C4-2B (cell line): ENCODE results near the gene NFIB.

ENCODE experiments used
- H3K27ac ChIP-seq: fragments of 450-650 bp; 2 replicates; pipeline ENCODE4 v1.5.1; 2017
- CTCF ChIP-seq: fragments of 450-650 bp; conservative IDR thresholded peaks from 2 replicates; pipeline ENCODE4 v1.5.1; 2017; ENCODE audit warnings: mild to moderate bottlenecking
- ZFX ChIP-seq: fragments of 450-650 bp; IDR thresholded peaks from 2 replicates; pipeline ENCODE4 v1.6.1; 2017

NFIB gene

GRCh38 chr9:14281136-14281795 is 32.7 kb downstream of the NFIB start:
- TF ChIP-seq ZFX, result no peak
- no peak for TF ChIP-seq CTCF
- no peak overlapping the region for H3K27ac ChIP-seq

- no peak for TF ChIP-seq ZFX
- TF ChIP-seq CTCF, result no peak
- no peak overlapping the region for H3K27ac ChIP-seq
These were observed 34.3 kb downstream of the NFIB start for GRCh38 chr9:14279671-14280070.

GRCh38 chr9:14278291-14278721 is 35.6 kb downstream of the NFIB start:
- H3K27ac ChIP-seq, result no peak overlapping the region
- no peak for TF ChIP-seq CTCF
- no peak for TF ChIP-seq ZFX

GRCh38 chr9:14277761-14278160 is 36.2 kb downstream of the NFIB start:
- TF ChIP-seq ZFX (no peak), CTCF (no peak)
- H3K27ac ChIP-seq, result no peak overlapping the region

GRCh38 chr9:14277244-14277643 is 36.7 kb downstream of the NFIB start:
- TF ChIP-seq CTCF (no peak), ZFX (no peak)

GRCh38 chr9:14275331-14275730 is 38.6 kb downstream of the NFIB start:
- TF ChIP-seq CTCF (no peak), ZFX (no peak)
- no peak overlapping the region for H3K27ac ChIP-seq

More at GRCh38 chr9:14277244-14277643, 36.7 kb downstream of the NFIB start:
- H3K27ac ChIP-seq, result no peak overlapping the region

- no peak for TF ChIP-seq ZFX
- no peak for TF ChIP-seq CTCF
- no peak overlapping the region for H3K27ac ChIP-seq
These were observed 40.2 kb downstream of the NFIB start for GRCh38 chr9:14273696-14274121.
